TTC549 (cell line): ENCODE measurements around the gene PLVAP.

ENCODE experiments used
- FAIRE-seq: peaks from 2 replicates; lab custom pipeline; 2012; peaks lifted over from hg19 to GRCh38; lab: Jason Lieb, UNC

PLVAP gene

DNA sequence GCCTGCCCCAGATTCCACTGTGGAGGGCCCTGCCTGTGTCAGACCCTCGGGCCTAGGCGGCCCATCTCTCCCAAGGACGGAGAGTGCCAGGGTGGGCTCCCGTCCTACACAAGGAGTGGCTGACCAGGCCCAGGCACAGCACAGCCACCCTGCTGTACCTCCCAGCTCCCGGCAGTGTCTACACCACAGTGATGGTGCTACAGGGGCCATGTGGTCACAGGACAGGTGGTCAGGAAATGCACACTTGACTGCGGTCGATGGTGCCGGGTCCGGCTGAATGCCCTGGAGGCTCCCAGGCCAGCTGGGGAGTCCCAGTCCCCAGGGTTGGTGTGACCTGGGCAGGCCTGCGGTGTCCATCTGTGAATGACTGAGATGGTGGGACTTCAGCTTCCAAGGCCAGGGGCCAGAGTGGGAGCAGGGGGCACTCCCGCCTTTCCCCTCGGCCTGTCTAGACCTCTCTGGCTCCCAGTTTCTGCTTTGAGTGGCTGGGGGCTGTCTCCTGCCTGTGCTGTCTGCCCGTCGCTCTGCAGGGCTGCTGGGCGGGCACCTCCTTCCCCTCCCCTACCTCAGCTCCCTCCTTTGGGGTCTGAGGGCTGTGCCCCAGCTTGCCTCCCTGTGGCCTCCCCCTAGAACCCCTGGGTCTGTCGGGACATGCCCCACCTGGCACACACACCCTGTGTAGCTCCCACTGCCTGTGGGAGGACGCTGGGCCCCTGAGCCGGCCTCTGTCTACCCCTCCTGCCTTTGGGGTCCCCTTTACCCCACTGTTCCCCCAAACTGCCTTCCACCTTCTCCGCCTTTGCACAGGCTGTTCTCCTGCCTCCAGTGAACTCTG lies 55.3 kb downstream of the PLVAP start:
- no peak for FAIRE-seq

DNA sequence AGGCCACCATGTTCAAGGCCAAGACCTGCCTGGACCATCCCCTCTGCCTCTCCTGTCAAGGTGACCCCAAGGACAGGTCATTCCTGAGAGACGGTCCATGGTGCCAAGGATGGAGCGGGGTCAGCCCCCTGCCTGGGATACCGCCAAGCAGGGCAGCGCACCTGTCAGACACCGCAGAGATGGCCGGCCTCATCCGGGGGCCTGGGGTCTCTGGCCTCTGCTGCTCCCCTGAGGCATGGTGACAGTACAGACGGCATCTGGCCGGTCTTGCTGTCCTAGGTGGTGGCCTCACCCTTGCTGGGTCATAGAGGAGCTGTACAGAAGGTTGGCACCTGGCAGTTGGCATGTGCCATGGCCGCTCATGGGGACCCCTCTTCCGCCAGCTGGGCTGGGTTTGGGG lies 56.7 kb downstream of the PLVAP start:
- FAIRE-seq: no peak

DNA sequence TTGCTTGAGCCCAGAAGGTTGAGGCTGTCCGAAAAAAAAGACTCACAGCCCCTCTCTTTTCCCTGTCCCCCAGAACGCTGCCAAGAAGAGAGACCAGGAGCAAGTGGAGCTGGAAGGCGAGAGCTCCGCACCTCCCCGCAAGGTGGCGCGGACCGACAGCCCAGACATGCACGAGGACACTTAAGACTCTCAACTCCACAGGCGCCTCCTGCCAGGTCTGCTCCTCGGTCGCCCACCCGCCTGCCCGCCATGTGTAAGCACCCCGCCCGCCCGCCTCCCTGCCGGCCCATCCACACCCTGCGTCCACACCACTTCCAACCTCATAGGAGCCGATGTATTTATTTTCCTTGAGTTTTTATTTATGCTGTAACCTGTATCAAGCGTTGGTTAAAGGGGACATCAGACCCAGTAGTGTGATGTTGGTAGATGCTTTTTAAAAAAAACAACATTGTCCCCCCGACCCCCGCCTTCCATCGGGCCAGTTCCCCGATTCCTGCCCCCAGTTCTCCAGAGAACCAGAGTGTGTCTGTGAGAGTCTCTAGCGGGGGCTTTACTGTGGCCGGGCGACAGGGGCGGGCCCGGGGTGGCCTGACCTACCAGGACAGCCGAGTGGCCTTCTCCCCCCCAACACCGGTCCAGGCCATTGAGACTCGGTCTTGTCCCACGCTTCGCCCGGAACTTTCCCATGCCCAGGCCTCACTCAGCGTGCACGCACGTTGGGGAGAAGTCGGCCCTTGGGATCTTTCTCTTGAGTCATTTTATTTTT lies 57.5 kb downstream of the PLVAP start:
- FAIRE-seq: no peak

DNA sequence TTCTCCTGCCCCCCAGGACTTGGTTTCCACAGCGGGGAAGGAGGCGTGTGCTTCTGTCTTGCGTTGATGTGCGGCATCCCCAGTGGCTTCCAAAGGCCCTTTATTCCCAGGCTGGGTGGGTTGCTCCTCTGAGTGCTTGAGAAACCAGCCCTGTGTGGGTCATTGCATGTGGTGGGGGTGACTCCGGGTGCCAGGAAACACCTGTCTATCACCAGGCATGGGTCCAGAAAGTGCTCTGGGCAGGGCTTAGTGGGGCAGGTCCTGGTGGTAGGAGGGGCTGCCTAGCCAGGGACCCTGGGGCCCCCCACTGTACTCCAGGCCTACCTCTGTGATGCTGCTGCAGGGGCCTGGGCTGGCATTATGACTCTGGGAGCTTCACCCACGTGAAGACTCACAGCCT lies 58.2 kb downstream of the PLVAP start:
- no peak for FAIRE-seq

DNA sequence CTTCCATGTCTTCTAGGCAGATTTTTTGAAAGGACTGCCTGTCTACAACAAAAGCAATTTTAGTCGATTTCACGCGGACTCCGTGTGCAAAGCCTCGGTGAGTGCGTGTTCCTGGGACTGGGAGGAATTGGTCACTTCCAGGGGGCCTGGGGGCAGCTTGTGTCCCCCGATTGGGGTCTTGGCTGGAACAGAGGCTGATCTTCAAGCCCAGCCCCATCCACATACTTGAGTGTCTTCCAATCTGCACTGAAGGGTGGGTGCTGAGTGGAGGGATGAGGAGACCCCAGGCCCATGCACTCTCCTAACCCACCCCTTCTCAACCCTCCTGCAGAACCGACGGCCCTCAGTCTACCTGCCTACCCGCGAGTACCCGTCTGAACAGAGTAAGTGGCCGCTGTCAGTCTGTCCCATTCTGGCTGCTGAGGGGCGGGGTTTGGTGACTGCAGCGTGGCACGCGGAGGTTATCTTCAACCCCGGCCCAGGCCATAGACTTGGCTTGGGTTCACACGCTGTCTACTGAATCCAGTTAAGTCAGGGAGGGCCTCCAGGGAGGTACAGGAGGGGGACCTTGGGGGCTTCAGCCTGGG lies 63.0 kb downstream of the PLVAP start:
- FAIRE-seq: no peak

DNA sequence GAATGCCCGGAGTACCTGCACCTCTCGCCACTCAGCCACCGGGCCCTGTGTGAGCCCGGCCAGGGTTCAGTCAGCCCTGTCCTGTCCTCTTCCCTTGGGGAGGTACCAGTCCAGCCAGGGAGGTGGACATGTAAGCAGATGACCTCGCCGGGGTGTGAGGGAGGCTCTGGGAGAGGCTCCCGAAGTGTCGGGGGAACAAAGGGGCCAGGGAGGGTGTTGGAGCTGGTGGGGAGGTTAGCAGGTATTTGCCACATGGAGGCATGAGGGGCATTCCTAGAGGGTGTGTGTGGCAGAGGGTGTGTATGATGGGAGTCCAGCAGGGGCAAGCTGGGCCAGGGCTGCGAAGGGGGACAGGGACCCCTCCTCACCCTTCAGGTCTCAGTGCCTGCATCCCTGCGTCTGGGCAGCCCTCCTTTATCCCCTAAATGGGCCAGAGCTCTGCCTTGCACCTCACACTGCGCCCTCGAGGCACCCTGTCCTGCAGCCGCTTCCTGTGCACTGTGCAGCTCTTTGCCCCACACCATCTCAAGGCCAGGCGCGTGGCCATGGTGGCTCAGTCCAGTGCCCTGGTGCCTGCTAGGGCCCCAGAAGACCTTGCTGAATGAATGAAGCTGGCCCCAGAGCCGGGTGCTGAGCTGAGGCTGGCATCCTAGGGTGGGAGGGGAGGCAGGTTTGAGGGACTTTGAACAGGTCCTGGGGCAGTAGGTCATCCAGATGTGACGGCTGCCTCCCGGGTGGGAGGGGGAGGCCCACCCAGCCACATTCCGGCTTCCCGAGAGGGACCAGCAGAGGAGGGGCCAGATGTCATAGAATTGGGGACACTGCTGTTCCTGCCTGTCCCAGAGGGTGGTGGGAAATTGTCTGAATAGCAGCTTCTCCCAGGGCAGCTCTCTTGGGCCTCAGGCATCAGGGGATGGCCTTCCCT lies 64.7 kb downstream of the PLVAP start:
- no peak for FAIRE-seq

DNA sequence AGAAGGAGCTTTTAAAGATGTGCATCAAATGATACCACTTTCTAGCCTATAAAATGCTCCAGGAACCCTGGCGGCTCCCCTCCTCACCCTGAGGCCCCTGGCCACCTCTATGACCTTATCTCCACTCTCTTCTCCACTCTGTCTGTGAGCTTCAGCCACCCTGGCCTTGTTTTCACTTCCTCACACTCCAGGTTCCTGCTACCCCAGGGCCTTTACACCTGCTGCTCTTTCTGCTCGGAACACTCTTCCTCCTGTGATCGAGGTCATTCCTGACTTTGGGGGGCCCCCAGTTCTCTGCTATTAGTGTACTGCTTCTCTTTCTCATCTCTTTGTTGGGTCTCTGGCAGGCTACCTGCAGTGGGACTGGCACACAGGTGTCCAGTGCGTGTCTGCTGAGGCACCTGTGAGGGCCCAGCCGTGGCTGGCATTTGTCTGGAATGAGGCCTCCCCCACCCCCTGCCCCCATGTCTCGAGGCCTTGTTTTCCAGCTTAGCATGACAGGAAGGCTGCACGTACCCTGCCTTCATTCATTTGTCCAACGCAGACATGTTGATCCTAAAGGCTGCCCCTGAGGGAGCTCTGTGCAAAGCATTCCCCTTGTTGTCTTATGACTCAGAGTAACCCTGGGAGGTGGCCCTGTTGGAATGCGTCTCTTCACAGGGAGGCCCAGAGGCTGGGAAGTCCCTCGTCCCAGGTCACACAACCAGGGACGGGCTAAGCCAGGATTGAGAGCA lies 65.5 kb downstream of the PLVAP start:
- no peak for FAIRE-seq

DNA sequence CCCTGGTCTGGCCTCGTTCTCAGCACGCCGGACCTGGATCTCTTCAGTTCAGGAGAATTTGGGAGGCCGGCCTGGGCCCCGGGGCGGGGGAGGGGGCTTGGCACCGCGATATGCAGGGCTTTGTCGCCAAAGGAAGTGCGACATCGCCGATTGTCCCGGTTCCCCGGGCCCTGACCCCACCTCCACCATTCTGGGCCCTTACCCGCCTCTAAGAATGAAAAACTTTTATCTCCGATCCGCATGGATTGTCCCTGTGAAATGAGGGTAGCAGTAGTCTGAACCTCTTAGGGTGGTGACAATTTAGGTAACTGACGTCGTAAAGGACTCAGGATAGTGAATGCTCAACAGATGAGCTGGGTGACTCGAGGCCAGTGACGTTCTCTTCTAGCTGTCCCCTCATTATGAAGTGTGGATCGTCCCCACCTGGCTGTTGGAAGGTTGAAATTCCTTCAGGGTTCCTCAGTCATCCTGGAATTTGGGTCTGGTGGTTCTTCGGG lies 67.1 kb downstream of the PLVAP start:
- no peak for FAIRE-seq

DNA sequence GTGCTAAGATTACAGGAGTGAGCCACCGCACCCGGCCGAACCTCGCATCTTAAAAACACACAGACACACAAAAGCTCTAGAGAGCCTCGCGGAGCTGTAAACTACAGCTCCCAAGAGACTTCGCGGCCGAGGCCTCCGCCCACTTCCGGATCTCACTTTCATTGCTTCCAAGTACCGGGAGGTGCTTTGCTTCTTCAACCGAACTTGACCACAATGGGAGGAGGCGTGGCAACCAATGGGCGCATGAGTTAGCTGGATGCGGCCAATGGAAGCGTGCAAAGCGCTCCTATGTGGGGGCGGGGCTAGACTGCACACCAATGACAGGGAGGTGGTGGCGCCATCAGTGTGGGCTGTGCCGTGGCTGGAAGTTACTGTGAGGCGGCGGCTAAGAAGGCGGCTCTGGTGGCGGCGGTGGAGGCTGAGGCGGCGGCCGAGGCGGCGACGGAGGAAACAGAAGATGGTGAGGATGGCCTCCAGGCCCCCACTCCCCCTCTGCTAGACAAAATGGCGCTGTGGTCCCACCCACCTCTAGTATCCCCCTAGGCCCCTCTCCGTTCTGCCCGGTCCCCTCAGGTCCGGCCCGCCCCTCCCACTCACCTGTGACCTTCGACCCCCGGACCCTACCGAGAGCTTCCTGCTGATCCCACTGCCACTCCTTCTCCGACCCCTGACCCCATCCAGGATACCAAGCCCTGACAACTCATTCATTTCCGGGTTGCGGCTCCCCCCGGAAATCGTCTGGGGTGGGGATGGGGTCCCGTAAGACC lies 67.8 kb downstream of the PLVAP start, which contains the start of gene DDA1:
Gene DDA1 (plus strand): TSS at position 366 of the 767 bp plus-strand sequence. CDS start 92 bp downstream, at position 458.
- peak; percentile 98 for FAIRE-seq

DNA sequence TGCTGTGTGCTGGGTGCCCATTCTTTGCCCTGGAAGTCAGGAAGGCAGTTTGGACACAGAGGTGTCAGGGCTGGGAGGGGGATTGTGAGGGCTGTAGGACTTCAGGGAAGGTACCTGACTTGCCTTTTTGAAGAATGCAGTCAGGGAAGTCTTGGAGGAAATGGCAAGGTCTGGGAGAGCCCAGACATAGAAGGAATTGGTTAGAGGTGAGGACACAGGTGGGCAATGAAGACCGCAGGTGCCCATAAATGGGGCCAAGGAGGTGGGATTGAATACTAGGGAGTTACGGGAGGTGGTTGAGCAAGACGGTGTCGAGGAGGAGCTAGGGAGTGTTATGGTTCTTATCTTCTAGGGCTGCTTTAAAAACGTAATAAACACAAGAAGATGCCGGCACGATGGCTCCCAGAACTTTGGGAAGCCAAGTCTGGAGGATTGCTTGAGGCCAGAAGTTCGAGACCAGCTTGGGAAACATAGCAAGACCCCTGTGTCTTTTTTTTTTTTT lies 69.2 kb downstream of the PLVAP start:
- no peak for FAIRE-seq

DNA sequence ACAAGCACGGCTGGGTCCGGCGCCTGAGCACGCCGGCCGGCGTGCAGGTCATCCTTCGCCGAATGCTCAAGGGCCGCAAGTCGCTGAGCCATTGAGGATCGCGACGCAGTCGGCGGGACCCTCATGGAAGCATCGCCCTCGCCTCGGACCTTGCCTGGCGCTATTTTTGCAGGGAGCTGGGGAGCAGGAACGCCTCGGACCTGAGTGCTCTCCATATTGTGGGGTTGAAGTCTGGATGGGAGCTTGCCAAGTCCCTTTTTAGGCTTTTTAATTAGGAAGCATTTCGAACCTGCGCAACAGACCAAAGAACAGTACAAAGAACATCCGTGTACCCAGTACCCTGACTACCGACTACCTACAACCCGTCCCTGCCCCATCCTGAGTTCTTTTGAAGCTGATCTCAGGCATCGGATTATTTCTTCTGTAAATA lies 70.8 kb downstream of the PLVAP start:
- no peak for FAIRE-seq

DNA sequence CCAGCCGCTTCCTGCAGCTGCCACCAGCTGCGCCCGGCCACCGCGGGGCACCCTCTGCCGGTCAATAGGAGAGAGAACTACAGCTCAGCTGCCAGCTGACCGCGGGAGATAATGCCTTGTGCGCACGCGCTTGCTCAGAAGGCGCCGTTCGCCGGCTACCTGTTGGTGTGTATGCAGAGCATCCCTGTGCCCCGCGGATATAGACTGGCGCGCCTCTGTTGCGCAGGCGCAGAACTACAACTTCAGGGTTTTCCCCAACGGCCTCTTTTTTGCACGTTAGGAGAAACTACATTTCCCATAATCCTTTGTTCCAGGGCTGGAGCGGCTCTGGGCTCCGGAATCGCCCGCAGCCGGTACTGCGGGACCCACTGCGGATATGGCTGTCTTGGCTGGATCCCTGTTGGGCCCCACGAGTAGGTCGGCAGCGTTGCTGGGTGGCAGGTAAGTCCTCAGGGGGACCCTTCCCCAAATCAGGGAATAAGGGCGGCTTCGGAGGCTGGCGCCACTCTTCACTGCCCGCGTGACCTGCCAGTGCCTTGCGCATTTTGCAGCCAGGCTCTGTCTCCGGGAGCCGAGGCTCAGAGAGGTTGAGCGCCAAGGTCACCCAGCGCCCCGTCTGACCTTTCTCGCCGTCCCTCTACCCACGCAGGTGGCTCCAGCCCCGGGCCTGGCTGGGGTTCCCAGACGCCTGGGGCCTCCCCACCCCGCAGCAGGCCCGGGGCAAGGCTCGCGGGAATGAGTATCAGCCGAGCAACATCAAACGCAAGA lies 71.4 kb downstream of the PLVAP start, which contains the start of gene MRPL34:
Gene MRPL34 (plus strand): TSS at position 356 of the 768 bp plus-strand sequence. CDS start 21 bp downstream, at position 377.
- peak; percentile 94 for FAIRE-seq

DNA sequence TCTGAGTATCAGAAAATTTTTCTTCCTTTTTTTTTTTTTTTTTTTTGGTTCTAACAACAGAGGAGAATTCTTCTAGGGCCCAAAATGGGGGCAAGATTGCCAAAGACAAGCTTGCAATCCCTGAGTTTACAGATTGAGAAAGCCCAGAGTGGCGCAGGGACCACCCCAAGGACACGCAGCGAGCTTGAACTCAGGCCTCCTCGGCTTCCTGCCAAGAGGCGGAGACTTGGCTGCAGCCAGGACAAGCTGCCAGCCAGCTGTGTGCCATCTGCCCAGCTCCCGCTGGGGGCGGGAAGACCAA lies 72.0 kb downstream of the PLVAP start:
- FAIRE-seq: no peak

DNA sequence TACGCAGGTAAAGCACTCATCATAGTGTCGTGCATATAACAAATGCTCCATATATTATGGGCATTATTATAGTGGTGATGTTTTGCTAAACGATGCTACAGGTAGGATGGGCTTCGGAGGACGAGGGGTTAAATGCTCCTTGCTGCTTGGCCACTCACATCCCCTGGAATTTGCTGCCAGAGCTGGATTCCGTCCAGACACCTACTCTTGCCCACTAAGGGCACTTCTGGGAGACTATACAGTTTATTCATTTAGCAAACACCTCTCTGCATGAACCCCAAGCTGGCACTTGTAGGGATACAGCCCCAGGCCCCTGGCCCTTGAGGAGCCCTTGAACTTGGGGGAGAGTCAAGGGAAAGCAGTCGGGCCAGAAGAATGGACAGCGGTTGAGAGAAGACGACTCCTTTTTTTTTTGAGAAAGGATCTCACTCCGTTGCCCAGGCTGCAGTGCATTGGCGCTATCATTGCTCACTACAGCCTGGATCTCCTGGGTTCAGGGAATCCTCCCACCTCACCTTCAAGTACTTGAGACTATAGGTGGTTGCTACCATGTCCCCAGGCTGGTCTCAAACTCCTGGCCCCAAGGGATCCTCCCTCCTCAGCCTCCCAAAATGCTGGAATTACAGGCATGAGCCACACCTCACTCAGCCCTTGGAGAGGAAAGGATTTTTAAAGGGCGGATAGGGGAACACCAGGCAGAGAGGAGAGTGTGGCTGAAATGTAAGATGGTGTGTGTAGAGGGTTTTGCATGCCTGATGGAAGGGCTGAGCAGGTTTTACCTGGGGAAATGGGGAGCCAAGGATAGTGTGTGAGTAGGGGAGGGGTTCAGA lies 72.5 kb downstream of the PLVAP start:
- FAIRE-seq: no peak

DNA sequence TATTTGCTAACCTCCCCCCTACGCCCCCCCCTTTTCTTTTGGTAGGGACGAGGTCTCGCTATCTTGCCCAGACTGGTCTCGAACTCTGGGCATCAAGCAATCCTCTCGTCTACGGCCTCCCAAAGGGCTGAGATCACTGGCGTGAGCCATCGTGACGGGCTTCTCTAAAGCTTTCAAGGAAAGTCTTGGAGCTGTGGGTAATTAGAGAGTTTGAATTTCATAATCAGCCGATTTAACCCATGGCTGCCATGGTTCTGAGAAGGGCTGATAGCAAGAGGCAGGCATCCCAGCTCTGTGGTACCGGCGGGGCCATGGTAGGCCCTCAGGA lies 73.2 kb downstream of the PLVAP start:
- FAIRE-seq: no peak

DNA sequence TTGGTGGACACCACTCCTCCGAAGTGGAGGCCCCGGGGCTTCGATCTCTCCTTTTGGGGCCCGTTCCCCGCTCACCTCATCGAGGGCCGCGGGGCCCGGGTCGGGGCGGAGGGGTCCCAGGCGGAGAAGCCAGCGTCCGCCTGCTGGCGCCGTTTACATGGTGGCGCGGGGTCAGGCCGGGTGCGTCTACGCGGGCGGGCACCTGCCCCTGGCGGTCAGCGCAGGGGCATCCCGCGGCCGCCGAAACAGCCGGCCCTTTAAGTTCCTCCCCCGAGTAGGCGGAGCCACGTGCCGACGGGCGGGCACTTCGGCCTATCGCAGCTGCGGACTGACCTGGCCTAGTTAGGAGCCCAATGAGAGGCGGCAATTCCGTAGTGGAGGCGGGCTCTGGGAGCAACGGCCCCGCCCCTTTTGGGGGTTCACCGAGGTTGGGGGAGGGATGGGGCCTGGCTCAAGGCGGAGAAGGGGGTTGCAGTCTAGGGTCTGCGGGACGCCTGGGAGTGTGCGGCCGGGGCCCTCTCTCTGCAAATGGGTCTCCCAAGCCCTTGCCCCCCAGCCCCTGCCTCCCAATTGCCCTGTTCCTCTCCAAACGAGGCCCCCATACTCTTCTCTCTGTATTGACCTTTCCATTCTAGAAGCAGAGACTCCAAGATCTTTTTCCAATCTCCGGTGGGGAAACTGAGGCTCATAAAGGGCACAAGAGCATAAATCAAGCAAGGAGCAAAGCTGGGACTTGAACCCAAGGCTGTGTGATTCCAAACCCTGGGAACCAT lies 73.8 kb downstream of the PLVAP start, which contains the start of gene ABHD8:
Gene ABHD8 (minus strand): TSS at position 259 of the 773 bp plus-strand sequence. CDS start 1,809 bp downstream, outside the sequence.
- no peak for FAIRE-seq

DNA sequence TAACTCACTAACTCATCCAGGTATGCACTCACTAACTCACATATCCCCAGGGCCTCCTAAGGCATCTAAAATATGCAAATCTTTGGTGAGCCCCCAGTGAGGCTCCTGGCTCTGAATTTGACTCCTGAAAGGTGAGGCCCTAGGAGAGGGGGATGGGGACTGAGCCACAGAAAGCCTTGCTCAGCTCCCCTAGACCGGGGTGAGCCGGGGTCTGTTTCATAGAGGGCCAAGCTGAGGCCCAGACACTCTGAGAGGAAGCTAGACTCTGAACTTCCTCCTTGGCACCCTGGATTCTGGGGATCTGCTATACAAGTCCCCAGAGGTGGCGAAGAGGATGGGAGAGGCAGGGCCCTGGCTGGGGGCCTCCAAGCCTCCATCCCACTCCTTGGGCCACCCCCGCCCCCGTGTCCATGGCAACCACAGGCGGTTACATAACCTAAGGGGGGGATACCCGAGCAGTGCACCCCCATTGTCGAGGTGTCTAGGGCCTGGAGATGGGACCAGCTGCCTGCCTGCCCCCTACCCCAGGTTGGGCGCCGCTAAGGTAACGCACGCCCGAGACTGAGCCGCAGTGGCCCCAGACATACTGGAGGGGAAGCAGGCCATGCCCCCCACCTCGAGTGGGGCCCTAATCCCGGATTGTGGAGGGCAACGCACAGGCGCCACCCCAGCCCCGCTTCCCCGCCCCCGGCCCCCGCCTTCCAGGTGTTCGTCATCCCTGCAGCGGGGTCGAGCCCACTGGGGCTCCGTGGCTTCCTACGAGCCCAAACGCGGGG lies 74.6 kb downstream of the PLVAP start:
- FAIRE-seq: no peak
